ENCODE measurements around the gene ARHGEF28. TPM values are rescaled to one million over a fixed set of nuclear protein-coding genes. Genes with fewer than 3 reads are reported as not detected.

Gene ARHGEF28
- total and polyA plus RNA-seq, 2 of the 13 experiments (the other 11 are each of a cell fraction or from before 2014, with no cell fraction given), result 17.4 to 34.1 TPM

DNA sequence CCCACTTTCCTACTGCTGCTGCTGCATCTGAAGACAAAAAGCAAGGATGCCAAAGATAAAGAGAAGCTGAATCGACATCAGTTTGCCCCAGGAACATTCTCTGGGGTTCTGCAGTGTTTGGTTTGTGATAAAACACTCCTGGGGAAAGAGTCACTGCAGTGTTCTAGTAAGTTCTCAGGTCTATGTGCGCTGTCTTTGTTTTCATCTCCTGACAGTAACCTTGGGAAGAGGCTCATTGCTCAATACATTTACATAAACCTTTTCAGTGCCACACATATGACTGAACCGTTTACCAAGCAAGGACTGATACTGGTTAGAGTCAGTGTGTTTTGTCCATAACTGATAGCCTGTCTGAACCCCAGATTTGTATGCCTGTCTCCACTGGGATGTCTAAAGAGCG is 232.1 kb downstream of the ARHGEF28 start (continued):
- TF ChIP-seq, protein P1, sequence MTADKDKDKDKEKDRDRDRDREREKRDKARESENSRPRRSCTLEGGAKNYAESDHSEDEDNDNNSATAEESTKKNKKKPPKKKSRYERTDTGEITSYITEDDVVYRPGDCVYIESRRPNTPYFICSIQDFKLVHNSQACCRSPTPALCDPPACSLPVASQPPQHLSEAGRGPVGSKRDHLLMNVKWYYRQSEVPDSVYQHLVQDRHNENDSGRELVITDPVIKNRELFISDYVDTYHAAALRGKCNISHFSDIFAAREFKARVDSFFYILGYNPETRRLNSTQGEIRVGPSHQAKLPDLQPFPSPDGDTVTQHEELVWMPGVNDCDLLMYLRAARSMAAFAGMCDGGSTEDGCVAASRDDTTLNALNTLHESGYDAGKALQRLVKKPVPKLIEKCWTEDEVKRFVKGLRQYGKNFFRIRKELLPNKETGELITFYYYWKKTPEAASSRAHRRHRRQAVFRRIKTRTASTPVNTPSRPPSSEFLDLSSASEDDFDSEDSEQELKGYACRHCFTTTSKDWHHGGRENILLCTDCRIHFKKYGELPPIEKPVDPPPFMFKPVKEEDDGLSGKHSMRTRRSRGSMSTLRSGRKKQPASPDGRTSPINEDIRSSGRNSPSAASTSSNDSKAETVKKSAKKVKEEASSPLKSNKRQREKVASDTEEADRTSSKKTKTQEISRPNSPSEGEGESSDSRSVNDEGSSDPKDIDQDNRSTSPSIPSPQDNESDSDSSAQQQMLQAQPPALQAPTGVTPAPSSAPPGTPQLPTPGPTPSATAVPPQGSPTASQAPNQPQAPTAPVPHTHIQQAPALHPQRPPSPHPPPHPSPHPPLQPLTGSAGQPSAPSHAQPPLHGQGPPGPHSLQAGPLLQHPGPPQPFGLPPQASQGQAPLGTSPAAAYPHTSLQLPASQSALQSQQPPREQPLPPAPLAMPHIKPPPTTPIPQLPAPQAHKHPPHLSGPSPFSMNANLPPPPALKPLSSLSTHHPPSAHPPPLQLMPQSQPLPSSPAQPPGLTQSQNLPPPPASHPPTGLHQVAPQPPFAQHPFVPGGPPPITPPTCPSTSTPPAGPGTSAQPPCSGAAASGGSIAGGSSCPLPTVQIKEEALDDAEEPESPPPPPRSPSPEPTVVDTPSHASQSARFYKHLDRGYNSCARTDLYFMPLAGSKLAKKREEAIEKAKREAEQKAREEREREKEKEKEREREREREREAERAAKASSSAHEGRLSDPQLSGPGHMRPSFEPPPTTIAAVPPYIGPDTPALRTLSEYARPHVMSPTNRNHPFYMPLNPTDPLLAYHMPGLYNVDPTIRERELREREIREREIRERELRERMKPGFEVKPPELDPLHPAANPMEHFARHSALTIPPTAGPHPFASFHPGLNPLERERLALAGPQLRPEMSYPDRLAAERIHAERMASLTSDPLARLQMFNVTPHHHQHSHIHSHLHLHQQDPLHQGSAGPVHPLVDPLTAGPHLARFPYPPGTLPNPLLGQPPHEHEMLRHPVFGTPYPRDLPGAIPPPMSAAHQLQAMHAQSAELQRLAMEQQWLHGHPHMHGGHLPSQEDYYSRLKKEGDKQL (CRISPR knock-in tag; IDR thresholded peaks at IDR 0.05; ENCODE audit: low read depth), result no peak; the same call in 1 of the 2 replicates
- TF ChIP-seq SP4 (CRISPR knock-in tag; IDR thresholded peaks at IDR 0.05) (no peak), SMC3 (IDR thresholded peaks at IDR 0.05; ENCODE audit: low read length) (no peak), ZNF232 (CRISPR knock-in tag; IDR thresholded peaks at IDR 0.05; ENCODE audit: borderline replicate concordance) (0 out of 2 replicates have a peak, but pooled peaks have one; percentile 54), ZNF451 (CRISPR knock-in tag; IDR thresholded peaks at IDR 0.05) (no peak), FOSL1 (CRISPR knock-in tag; IDR thresholded peaks at IDR 0.05; ENCODE audit: borderline replicate concordance) (no peak), ZNF850 (CRISPR knock-in tag; conservative IDR thresholded peaks at IDR 0.05) (no peak), NKX3-1 (CRISPR knock-in tag; IDR thresholded peaks at IDR 0.05) (no peak), HNRNPL (IDR thresholded peaks at IDR 0.05; ENCODE audit: low read depth, low read length) (no peak), MXD4 (CRISPR knock-in tag; IDR thresholded peaks at IDR 0.05) (no peak)
- TF ChIP-seq, protein P2, sequence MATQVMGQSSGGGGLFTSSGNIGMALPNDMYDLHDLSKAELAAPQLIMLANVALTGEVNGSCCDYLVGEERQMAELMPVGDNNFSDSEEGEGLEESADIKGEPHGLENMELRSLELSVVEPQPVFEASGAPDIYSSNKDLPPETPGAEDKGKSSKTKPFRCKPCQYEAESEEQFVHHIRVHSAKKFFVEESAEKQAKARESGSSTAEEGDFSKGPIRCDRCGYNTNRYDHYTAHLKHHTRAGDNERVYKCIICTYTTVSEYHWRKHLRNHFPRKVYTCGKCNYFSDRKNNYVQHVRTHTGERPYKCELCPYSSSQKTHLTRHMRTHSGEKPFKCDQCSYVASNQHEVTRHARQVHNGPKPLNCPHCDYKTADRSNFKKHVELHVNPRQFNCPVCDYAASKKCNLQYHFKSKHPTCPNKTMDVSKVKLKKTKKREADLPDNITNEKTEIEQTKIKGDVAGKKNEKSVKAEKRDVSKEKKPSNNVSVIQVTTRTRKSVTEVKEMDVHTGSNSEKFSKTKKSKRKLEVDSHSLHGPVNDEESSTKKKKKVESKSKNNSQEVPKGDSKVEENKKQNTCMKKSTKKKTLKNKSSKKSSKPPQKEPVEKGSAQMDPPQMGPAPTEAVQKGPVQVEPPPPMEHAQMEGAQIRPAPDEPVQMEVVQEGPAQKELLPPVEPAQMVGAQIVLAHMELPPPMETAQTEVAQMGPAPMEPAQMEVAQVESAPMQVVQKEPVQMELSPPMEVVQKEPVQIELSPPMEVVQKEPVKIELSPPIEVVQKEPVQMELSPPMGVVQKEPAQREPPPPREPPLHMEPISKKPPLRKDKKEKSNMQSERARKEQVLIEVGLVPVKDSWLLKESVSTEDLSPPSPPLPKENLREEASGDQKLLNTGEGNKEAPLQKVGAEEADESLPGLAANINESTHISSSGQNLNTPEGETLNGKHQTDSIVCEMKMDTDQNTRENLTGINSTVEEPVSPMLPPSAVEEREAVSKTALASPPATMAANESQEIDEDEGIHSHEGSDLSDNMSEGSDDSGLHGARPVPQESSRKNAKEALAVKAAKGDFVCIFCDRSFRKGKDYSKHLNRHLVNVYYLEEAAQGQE (IDR thresholded peaks at IDR 0.05; ENCODE audit: borderline replicate concordance in 1 of 2, low read depth in 1 of 2, low read length in 2 of 2), result no peak
- TF ChIP-seq, protein P3, sequence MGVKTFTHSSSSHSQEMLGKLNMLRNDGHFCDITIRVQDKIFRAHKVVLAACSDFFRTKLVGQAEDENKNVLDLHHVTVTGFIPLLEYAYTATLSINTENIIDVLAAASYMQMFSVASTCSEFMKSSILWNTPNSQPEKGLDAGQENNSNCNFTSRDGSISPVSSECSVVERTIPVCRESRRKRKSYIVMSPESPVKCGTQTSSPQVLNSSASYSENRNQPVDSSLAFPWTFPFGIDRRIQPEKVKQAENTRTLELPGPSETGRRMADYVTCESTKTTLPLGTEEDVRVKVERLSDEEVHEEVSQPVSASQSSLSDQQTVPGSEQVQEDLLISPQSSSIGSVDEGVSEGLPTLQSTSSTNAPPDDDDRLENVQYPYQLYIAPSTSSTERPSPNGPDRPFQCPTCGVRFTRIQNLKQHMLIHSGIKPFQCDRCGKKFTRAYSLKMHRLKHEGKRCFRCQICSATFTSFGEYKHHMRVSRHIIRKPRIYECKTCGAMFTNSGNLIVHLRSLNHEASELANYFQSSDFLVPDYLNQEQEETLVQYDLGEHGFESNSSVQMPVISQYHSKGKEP (CRISPR knock-in tag; IDR thresholded peaks at IDR 0.05), result no peak
- TF ChIP-seq, protein P4, sequence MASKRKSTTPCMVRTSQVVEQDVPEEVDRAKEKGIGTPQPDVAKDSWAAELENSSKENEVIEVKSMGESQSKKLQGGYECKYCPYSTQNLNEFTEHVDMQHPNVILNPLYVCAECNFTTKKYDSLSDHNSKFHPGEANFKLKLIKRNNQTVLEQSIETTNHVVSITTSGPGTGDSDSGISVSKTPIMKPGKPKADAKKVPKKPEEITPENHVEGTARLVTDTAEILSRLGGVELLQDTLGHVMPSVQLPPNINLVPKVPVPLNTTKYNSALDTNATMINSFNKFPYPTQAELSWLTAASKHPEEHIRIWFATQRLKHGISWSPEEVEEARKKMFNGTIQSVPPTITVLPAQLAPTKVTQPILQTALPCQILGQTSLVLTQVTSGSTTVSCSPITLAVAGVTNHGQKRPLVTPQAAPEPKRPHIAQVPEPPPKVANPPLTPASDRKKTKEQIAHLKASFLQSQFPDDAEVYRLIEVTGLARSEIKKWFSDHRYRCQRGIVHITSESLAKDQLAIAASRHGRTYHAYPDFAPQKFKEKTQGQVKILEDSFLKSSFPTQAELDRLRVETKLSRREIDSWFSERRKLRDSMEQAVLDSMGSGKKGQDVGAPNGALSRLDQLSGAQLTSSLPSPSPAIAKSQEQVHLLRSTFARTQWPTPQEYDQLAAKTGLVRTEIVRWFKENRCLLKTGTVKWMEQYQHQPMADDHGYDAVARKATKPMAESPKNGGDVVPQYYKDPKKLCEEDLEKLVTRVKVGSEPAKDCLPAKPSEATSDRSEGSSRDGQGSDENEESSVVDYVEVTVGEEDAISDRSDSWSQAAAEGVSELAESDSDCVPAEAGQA (IDR thresholded peaks at IDR 0.05; ENCODE audit: low read depth), result no peak
- TF ChIP-seq, protein P4 (CRISPR knock-in tag; IDR thresholded peaks at IDR 0.05; ENCODE audit: borderline replicate concordance), result no peak
